Renal cortex interstitium (tissue), 11 donors: ENCODE results near the gene CPNE8. TPM values are rescaled to one million over a fixed set of nuclear protein-coding genes. Genes with fewer than 3 reads are reported as not detected.

Experiments
- DNase-seq, 11 donors: peaks; one replicate each; pipeline ENCODE4 v3.0.0-alpha.2; 2013; ENCODE audit warnings: low read depth in 9 of 11, low spot score in 4 of 11; ENCODE audit errors: extremely low read depth in 1 of 11
- polyA plus RNA-seq, 3 donors: library from polyadenylated mRNA; unstranded; fragments of 120-200 nt; gene quantifications; one replicate each; pipeline ENCODE4 v1.2.1, GENCODE V29; 2013; ENCODE audit not compliant: insufficient read length in 3 of 3

CPNE8 gene
- polyA plus RNA-seq, 3 donors = 10.3 to 23.9 (median 14.6) TPM

- DNase-seq = no peak
Observed at GRCh38 chr12:38872156-38872555, 33.2 kb downstream of the CPNE8 start.

- DNase-seq = no peak
Observed at GRCh38 chr12:38869036-38869435, 36.4 kb downstream of the CPNE8 start.

- no peak for DNase-seq
Observed at GRCh38 chr12:38850461-38850860, 54.9 kb downstream of the CPNE8 start.

- no peak for DNase-seq
Observed at GRCh38 chr12:38847247-38847646, 58.1 kb downstream of the CPNE8 start.

GRCh38 chr12:38844267-38844666, 61.1 kb downstream of the CPNE8 start:
- no peak for DNase-seq

GRCh38 chr12:38838056-38838850, 67.1 kb downstream of the CPNE8 start:
- no peak for DNase-seq

- no peak for DNase-seq
Observed at GRCh38 chr12:38831715-38832114, 73.7 kb downstream of the CPNE8 start.

GRCh38 chr12:38825006-38825405, 80.4 kb downstream of the CPNE8 start:
- no peak for DNase-seq

- DNase-seq = no peak
Observed at GRCh38 chr12:38823738-38824137, 81.7 kb downstream of the CPNE8 start.

GRCh38 chr12:38823314-38823713, 82.1 kb downstream of the CPNE8 start:
- DNase-seq = no peak

- DNase-seq = no peak
Observed at GRCh38 chr12:38817942-38818341, 87.4 kb downstream of the CPNE8 start.

- no peak for DNase-seq
Observed at GRCh38 chr12:38813923-38814322, 91.5 kb downstream of the CPNE8 start.

- DNase-seq = no peak
Observed at GRCh38 chr12:38811814-38812356, 93.5 kb downstream of the CPNE8 start.

- DNase-seq = no peak
Observed at GRCh38 chr12:38809832-38810231, 95.6 kb downstream of the CPNE8 start.

GRCh38 chr12:38788106-38788505, 117.3 kb downstream of the CPNE8 start:
- DNase-seq = no peak

- no peak for DNase-seq
Observed at GRCh38 chr12:38785381-38785780, 120.0 kb downstream of the CPNE8 start.

GRCh38 chr12:38783304-38783703, 122.1 kb downstream of the CPNE8 start:
- DNase-seq = no peak

GRCh38 chr12:38782359-38782758, 123.0 kb downstream of the CPNE8 start:
- DNase-seq = no peak

GRCh38 chr12:38776647-38777046, 128.7 kb downstream of the CPNE8 start:
- DNase-seq = no peak

GRCh38 chr12:38775457-38775856, 129.9 kb downstream of the CPNE8 start:
- DNase-seq = no peak

GRCh38 chr12:38772437-38772836, 133.0 kb downstream of the CPNE8 start:
- no peak for DNase-seq
